ENCODE results near the gene OVCH2.
"Not testable (repeated sequence)": the region's sequence is repeated elsewhere in the genome, so short reads cannot be mapped to it uniquely, and the experiment has no call there.

OVCH2 gene

DNA sequence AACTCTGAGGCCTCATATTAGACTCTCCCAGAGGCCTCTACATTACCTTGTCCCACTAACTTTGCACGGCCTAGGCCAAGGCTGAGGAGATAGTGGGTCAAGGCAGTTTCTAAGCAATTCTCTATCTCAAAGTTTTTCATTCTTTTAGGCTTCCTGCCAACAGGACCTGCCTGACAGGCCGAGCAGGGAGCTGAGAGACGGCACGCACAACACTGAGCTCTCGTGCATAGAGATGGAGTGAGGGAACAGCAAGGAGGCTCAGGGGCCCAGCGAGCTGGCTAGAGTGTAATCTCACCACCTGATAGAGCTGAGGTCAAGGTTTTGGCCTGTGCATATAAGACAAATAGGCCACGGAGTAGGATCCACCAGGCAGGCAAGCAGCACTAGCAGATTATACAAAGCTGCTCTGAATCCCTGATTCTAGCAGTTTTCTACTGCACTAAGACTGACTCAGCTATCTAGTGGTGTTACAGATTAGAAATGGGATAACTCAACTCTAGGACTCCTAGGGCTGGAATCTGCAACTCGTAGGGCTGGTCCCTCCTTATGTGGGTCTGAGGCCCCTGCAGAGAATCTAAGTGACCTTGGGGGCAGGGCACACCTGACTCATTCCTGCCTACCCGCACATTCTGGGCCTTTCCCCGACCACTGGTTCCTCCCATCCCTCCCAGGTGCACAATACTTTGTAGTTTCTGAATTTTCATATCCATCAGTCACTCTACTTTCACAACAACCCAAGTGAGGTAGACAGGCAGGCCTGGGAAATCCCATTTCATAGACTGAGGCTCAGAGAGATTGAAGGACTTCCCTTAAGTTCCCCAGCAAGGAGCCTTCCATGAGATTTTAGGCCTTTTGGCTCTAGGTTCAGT lies 34.7 kb downstream of the OVCH2 start:
- Histone ChIP-seq H3K4me1 (ENCODE audit: control insufficient read depth, insufficient read depth, low read length) (peaks cover 3% of the 10 kb centered on the region; the same call in 1 of the 2 replicates), H3K27ac (ENCODE audit: low read length) (no peak overlapping the region), H3K4me3 (ENCODE audit: low read length) (no peak overlapping the region), H3K9me3 (ENCODE audit: control insufficient read depth, insufficient read depth, low read length) (no peaks in the 10 kb centered on the region), H3K27me3 (ENCODE audit: control insufficient read depth, insufficient read depth, low read length) (no peaks in the 10 kb centered on the region), H3K36me3 (ENCODE audit: control insufficient read depth, insufficient read depth, low read length) (peaks cover 7% of the 10 kb centered on the region; the same call in 1 of the 2 replicates)
- DNase-seq (ENCODE audit: low read depth, low spot score), result no peak
- WGBS (ENCODE audit: insufficient coverage, insufficient read length), result no CpG with 5 or more reads among the region's 10 CpGs

DNA sequence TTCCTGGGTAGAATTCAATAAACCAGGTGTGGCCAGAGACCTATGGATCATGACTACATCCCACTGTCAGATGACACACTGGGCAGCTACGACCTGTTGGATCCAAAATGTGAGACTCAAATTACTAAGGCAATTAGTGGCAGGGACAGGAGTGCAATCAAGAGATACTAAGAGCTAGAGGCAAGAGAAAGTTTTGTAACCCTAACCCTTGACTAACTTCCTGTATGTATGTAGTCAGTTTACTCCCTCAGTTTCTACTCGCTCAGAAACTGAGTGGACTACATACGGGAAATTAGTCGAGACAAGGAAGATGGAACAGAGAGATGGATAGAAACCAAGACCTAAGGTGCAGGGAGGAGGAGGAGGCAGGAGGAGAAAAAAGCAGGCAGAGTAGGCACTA lies 35.6 kb downstream of the OVCH2 start:
- no peak for DNase-seq (ENCODE audit: low read depth, low spot score)
- no peak overlapping the region for H3K27ac ChIP-seq (ENCODE audit: low read length)
- peaks cover 3% of the 10 kb centered on the region; the same call in 1 of the 2 replicates for H3K4me1 ChIP-seq (ENCODE audit: control insufficient read depth, insufficient read depth, low read length)
- no peaks in the 10 kb centered on the region for H3K9me3 ChIP-seq (ENCODE audit: control insufficient read depth, insufficient read depth, low read length)
- WGBS (ENCODE audit: insufficient coverage, insufficient read length), result no CpG with 5 or more reads among the region's 4 CpGs
- no peaks in the 10 kb centered on the region for H3K27me3 ChIP-seq (ENCODE audit: control insufficient read depth, insufficient read depth, low read length)
- H3K36me3 ChIP-seq (ENCODE audit: control insufficient read depth, insufficient read depth, low read length), result peaks cover 10% of the 10 kb centered on the region; the same call in 1 of the 2 replicates
- H3K4me3 ChIP-seq (ENCODE audit: low read length), result no peak overlapping the region

DNA sequence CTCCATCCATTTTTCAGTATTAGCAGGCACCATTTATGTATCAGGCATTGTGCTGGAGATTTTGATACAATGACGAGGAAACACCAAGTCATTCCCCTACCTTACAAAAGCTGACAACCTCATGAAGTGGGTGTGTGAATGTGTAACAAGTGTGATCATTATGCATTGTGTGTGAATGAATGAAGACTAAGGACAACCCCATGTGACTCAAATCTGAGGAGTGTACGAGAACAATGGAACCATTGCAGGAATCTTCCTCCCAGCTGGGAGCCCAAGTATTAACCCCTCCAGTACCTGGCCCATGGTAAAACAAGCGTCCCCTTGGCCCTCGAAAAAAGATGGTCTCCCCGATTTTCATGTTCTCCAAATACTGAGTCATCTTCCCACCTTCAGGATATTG lies 37.4 kb downstream of the OVCH2 start:
- Histone ChIP-seq H3K27me3 (ENCODE audit: control insufficient read depth, insufficient read depth, low read length) (no peaks in the 10 kb centered on the region), H3K27ac (ENCODE audit: low read length) (no peak overlapping the region), H3K36me3 (ENCODE audit: control insufficient read depth, insufficient read depth, low read length) (peaks cover 23% of the 10 kb centered on the region), H3K4me1 (ENCODE audit: control insufficient read depth, insufficient read depth, low read length) (peaks cover 3% of the 10 kb centered on the region; the same call in 1 of the 2 replicates), H3K9me3 (ENCODE audit: control insufficient read depth, insufficient read depth, low read length) (peaks cover 3% of the 10 kb centered on the region; the same call in 1 of the 2 replicates), H3K4me3 (ENCODE audit: low read length) (no peak overlapping the region)
- WGBS (ENCODE audit: insufficient coverage, insufficient read length), result no CpG with 5 or more reads among the region's 5 CpGs
- no peak for DNase-seq (ENCODE audit: low read depth, low spot score)

DNA sequence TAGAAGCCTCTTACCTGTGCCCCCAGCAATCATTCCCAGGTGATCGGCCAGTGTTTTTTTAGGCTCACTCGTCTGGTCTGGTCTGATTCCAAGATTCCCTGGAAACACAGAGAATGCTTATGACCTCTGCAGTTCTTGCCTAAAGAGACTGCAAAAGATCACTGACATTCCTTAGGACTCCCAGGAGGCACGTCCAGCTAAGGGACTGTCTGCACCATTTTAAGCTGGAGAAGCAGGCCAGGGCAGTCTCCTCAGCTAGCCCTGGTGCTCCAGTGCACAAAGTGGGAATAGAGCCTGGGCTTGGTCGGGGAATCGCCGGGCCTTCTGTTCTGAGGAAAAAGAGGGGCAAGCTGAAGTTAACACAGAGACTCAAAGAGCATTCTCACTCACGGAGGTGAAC lies 37.8 kb downstream of the OVCH2 start:
- no peak overlapping the region for H3K27ac ChIP-seq (ENCODE audit: low read length)
- WGBS (ENCODE audit: insufficient coverage, insufficient read length), result no CpG with 5 or more reads among the region's 7 CpGs
- H3K27me3 ChIP-seq (ENCODE audit: control insufficient read depth, insufficient read depth, low read length), result no peaks in the 10 kb centered on the region
- H3K4me3 ChIP-seq (ENCODE audit: low read length), result no peak overlapping the region
- H3K4me1 ChIP-seq (ENCODE audit: control insufficient read depth, insufficient read depth, low read length), result peaks cover 3% of the 10 kb centered on the region; the same call in 1 of the 2 replicates
- peaks cover 23% of the 10 kb centered on the region for H3K36me3 ChIP-seq (ENCODE audit: control insufficient read depth, insufficient read depth, low read length)
- H3K9me3 ChIP-seq (ENCODE audit: control insufficient read depth, insufficient read depth, low read length), result peaks cover 3% of the 10 kb centered on the region; the same call in 1 of the 2 replicates
- no peak for DNase-seq (ENCODE audit: low read depth, low spot score)

DNA sequence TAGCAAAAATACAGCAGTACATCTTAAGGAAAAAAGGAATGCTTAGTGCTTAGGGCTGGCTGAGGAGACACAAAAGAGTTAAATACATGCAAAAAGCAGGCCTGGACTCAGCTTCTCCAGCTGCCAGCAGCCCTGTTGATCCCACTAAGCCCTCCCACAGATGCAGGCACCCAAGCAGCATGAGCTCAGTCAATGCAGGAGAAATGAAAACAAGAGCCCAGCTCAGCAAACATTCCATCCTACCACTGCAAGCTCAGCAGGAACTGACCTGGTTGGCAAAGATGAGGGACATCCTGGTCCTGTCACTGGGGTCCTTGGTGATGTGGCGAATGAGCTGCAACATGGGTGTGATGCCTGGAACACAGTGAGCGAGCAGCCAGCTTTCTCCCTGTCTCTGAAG lies 38.8 kb downstream of the OVCH2 start:
- no peak overlapping the region for H3K4me3 ChIP-seq (ENCODE audit: low read length)
- H3K4me1 ChIP-seq (ENCODE audit: control insufficient read depth, insufficient read depth, low read length), result no peaks in the 10 kb centered on the region
- WGBS (ENCODE audit: insufficient coverage, insufficient read length), result no CpG with 5 or more reads among the region's 2 CpGs
- no peaks in the 10 kb centered on the region for H3K27me3 ChIP-seq (ENCODE audit: control insufficient read depth, insufficient read depth, low read length)
- peaks cover 23% of the 10 kb centered on the region for H3K36me3 ChIP-seq (ENCODE audit: control insufficient read depth, insufficient read depth, low read length)
- no peak for DNase-seq (ENCODE audit: low read depth, low spot score)
- H3K27ac ChIP-seq (ENCODE audit: low read length), result no peak overlapping the region
- H3K9me3 ChIP-seq (ENCODE audit: control insufficient read depth, insufficient read depth, low read length), result peaks cover 3% of the 10 kb centered on the region; the same call in 1 of the 2 replicates

DNA sequence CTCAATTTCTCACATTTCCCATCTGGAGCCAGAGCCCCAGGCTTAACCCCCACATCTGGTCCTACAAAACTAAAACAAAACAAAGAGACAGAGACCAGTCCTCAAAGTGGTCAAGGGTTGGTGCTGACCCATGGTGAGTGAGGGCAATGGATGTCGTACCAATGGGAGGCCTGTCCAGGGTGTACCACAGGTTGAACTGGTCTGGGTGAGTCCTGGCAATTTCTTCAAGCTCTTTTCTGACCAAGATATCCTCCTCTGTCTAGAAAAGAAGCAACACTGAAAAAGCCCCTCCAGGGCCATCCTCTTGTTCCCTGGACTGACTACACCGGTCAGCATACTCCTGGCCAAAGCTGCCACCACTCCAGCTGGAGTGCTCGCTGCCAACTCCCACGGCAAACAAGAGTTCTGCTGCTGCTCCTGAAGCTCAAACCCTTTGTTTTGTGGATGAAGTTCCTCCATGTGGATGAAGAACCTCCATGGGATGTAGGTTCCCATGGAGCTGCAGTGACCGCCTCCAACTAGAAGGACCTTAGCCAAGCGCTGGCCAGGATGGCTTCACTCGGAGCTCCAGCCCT lies 39.9 kb downstream of the OVCH2 start:
- H3K27ac ChIP-seq (ENCODE audit: low read length), result no peak overlapping the region
- H3K4me3 ChIP-seq (ENCODE audit: low read length), result no peak overlapping the region
- DNase-seq (ENCODE audit: low read depth, low spot score), result no peak
- no peaks in the 10 kb centered on the region for H3K27me3 ChIP-seq (ENCODE audit: control insufficient read depth, insufficient read depth, low read length)
- H3K4me1 ChIP-seq (ENCODE audit: control insufficient read depth, insufficient read depth, low read length), result no peaks in the 10 kb centered on the region
- peaks cover 23% of the 10 kb centered on the region for H3K36me3 ChIP-seq (ENCODE audit: control insufficient read depth, insufficient read depth, low read length)
- WGBS (ENCODE audit: insufficient coverage, insufficient read length), result no CpG with 5 or more reads among the region's 7 CpGs
- H3K9me3 ChIP-seq (ENCODE audit: control insufficient read depth, insufficient read depth, low read length), result peaks cover 3% of the 10 kb centered on the region; the same call in 1 of the 2 replicates

DNA sequence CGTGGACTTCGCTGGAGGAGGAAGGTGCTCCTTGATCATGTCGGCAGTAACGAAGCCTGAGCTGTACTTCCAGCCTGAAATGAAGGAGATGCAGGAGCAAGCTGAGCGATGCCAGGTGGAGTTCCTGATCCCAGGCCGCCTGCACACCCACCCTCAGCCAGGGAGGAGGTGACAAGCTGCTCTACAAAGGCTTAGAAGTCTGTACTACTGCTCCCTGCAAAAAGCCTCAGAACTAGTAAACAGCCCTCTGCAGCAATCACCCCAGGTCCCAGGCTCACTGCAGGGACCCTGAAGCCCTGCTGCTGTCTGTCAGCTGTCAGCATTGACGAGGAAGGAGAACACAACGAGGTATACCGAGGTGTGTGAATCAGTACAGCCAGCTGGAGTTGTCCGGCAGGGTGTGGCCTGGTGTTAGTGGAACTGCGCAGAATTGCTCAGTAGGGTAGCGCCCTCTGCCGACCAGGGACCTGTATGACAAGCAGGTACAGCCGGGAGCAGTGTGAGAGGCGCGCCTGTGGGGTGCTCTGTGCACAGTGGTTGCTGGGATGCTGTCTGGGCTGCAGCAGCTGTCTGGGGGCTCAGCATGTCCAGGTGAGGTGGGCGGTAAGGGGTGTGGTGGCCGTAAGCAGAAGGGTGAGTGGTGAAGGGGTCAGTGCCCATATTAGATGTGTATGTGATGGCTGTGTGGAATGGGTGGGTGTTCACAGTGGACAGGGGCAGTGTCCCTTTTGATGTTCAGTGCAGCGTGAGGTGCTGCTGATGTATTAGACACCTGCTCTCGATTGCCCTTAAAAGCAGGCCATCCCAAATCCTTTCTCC lies 40.6 kb downstream of the OVCH2 start:
- no peaks in the 10 kb centered on the region for H3K4me1 ChIP-seq (ENCODE audit: control insufficient read depth, insufficient read depth, low read length)
- peak; percentile 50 for DNase-seq (ENCODE audit: low read depth, low spot score)
- no CpG with 5 or more reads among the region's 20 CpGs for WGBS (ENCODE audit: insufficient coverage, insufficient read length)
- H3K27ac ChIP-seq (ENCODE audit: low read length), result no peak overlapping the region
- peaks cover 23% of the 10 kb centered on the region for H3K36me3 ChIP-seq (ENCODE audit: control insufficient read depth, insufficient read depth, low read length)
- peaks cover 3% of the 10 kb centered on the region; the same call in 1 of the 2 replicates for H3K9me3 ChIP-seq (ENCODE audit: control insufficient read depth, insufficient read depth, low read length)
- H3K27me3 ChIP-seq (ENCODE audit: control insufficient read depth, insufficient read depth, low read length), result no peaks in the 10 kb centered on the region
- H3K4me3 ChIP-seq (ENCODE audit: low read length), result no peak overlapping the region

DNA sequence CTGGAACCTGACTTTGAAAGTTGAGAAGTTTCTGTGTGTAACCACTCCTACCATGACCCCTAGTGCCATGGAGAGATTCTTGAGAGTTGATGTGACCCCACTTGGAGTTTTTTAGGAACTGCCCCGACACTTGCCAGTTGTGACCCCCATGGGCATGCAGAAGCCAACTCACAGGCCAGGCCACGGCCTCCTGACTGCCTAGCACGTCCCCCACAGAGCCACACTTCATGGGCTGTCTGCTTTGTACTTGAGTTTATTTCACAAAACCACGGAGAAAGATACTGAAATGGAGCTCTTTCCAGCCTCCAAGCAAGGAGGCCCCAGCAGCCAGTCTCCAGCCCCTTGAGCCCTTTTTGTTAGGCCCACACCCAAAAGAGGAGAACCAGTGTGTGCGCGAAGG lies 41.4 kb downstream of the OVCH2 start:
- no CpG with 5 or more reads among the region's 6 CpGs for WGBS (ENCODE audit: insufficient coverage, insufficient read length)
- H3K27me3 ChIP-seq (ENCODE audit: control insufficient read depth, insufficient read depth, low read length), result no peaks in the 10 kb centered on the region
- no peak for DNase-seq (ENCODE audit: low read depth, low spot score)
- H3K27ac ChIP-seq (ENCODE audit: low read length), result no peak overlapping the region
- peaks cover 23% of the 10 kb centered on the region for H3K36me3 ChIP-seq (ENCODE audit: control insufficient read depth, insufficient read depth, low read length)
- peaks cover 3% of the 10 kb centered on the region; the same call in 1 of the 2 replicates for H3K9me3 ChIP-seq (ENCODE audit: control insufficient read depth, insufficient read depth, low read length)
- no peaks in the 10 kb centered on the region for H3K4me1 ChIP-seq (ENCODE audit: control insufficient read depth, insufficient read depth, low read length)
- no peak overlapping the region for H3K4me3 ChIP-seq (ENCODE audit: low read length)

DNA sequence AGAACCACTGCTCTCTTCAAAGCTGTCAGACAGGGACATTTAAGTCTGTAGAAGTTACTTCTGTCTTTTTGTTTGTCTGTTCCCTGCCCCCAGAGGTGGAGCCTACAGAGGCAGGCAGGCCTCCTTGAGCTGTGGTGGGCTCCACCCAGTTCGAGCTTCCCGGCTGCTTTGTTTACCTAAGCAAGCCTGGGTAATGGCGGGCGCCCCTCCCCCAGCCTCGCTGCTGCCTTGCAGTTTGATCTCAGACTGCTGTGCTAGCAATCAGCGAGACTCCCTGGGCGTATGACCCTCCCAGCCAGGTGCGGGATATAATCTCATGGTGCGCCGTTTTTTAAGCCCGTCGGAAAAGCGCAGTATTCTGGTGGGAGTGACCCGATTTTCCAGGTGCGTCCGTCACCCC lies 42.7 kb downstream of the OVCH2 start:
- not testable (repeated sequence) for DNase-seq (ENCODE audit: low read depth, low spot score); H3K27ac ChIP-seq (ENCODE audit: low read length); H3K27me3 ChIP-seq (ENCODE audit: control insufficient read depth, insufficient read depth, low read length); H3K4me3 ChIP-seq (ENCODE audit: low read length); H3K9me3 ChIP-seq (ENCODE audit: control insufficient read depth, insufficient read depth, low read length); H3K4me1 ChIP-seq (ENCODE audit: control insufficient read depth, insufficient read depth, low read length)
- WGBS (ENCODE audit: insufficient coverage, insufficient read length), result no CpG with 5 or more reads among the region's 16 CpGs
- peaks cover 22% of the 10 kb centered on the region for H3K36me3 ChIP-seq (ENCODE audit: control insufficient read depth, insufficient read depth, low read length)

All from iPS DF 6.9 (cell line).